Fibroblast of lung (primary cell): ENCODE data around the gene LRRC42.

Experiments used
- EZH2 ChIP-seq: IDR thresholded peaks from 2 replicates; pipeline ENCODE4 v1.5.1; 2012; ENCODE audit warnings: low read length, control low read depth, mild to moderate bottlenecking; ENCODE audit errors: missing control alignments
- TF ChIP-seq, protein P1 (sequence below), 2 donors: IDR thresholded peaks in 1 of 2; conservative IDR thresholded peaks in 1 of 2; 1 replicate in 1 of 2; 2 replicates in 1 of 2; pipeline ENCODE4 v1.5.1; 2011 to 2012; ENCODE audit warnings: low read length in 2 of 2, control low read depth in 1 of 2, inconsistent platforms in 1 of 2, low read depth in 1 of 2, mild to moderate bottlenecking in 1 of 2

DNA sequence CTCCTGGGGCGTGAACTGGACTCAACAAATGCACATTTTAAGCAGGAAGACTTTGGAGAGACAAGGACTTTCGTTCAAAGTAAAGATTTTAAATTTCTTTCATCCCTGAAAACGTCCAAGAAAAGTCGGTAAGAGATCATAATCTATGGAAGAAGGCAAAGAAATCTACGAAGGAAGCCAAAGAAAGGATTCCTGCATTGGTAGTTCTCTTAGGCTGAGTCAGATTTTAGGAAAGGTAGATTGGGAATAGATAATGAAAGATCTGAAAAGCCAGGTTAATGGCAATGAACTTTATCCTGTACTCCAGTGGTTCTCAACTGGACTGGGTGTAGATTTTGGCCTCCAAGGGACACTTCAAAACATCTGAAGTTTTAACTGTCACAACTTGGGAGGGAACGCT lies 3.1 kb upstream of the LRRC42 start:
- no peak for TF ChIP-seq EZH2
- TF ChIP-seq, protein P1, sequence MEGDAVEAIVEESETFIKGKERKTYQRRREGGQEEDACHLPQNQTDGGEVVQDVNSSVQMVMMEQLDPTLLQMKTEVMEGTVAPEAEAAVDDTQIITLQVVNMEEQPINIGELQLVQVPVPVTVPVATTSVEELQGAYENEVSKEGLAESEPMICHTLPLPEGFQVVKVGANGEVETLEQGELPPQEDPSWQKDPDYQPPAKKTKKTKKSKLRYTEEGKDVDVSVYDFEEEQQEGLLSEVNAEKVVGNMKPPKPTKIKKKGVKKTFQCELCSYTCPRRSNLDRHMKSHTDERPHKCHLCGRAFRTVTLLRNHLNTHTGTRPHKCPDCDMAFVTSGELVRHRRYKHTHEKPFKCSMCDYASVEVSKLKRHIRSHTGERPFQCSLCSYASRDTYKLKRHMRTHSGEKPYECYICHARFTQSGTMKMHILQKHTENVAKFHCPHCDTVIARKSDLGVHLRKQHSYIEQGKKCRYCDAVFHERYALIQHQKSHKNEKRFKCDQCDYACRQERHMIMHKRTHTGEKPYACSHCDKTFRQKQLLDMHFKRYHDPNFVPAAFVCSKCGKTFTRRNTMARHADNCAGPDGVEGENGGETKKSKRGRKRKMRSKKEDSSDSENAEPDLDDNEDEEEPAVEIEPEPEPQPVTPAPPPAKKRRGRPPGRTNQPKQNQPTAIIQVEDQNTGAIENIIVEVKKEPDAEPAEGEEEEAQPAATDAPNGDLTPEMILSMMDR (conservative IDR thresholded peaks at IDR 0.05 in 1 of 2, IDR thresholded peaks at IDR 0.05 in 1 of 2; ENCODE audit: low read depth in 1 of 2, low read length in 2 of 2): no peak
